ENCODE results near the gene MICAL3. TPM values are rescaled to one million over a fixed set of nuclear protein-coding genes. Genes with fewer than 3 reads are reported as not detected.

Gene MICAL3
- total RNA-seq, 1 experiment from 2014 or later, result 47.1 TPM

- CTCF ChIA-PET, result no interaction called here
- Histone ChIP-seq H3K9me3 (ENCODE audit: control insufficient read depth, insufficient read depth, low read depth, low read length) (no peaks in the 10 kb centered on the region), H3K36me3 (ENCODE audit: control insufficient read depth, insufficient read depth, low read length) (no peaks in the 10 kb centered on the region; the same call in 1 of the 2 replicates), H3K4me3 (ENCODE audit: low read depth in 2 of 2, low read length in 2 of 2) (no peak overlapping the region), H3K27me3 (ENCODE audit: control insufficient read depth, insufficient read depth, low read length) (no peaks in the 10 kb centered on the region), H3K4me1 (ENCODE audit: control insufficient read depth, insufficient read depth, low read length) (no peaks in the 10 kb centered on the region), H3K27ac (ENCODE audit: low read length) (no peak overlapping the region)
- DNase-seq (ENCODE audit: low read depth, low spot score) (no peak), ATAC-seq (no peak)
- no TSS peak for BruUV-seq (replicated peaks)
- TF ChIP-seq TCF7L2 (IDR thresholded peaks at IDR 0.05; ENCODE audit: low read depth, low read length) (no peak), POLR2AphosphoS5 (IDR thresholded peaks at IDR 0.05; ENCODE audit: low read depth, low read length) (no peak), REST (IDR thresholded peaks at IDR 0.05; ENCODE audit: insufficient read depth in 1 of 2, low read depth in 2 of 2, low read length in 1 of 2) (no peak), SIN3A (IDR thresholded peaks at IDR 0.05; ENCODE audit: borderline replicate concordance, insufficient read depth, low read depth, low read length) (no peak)
- TF ChIP-seq, protein P1, sequence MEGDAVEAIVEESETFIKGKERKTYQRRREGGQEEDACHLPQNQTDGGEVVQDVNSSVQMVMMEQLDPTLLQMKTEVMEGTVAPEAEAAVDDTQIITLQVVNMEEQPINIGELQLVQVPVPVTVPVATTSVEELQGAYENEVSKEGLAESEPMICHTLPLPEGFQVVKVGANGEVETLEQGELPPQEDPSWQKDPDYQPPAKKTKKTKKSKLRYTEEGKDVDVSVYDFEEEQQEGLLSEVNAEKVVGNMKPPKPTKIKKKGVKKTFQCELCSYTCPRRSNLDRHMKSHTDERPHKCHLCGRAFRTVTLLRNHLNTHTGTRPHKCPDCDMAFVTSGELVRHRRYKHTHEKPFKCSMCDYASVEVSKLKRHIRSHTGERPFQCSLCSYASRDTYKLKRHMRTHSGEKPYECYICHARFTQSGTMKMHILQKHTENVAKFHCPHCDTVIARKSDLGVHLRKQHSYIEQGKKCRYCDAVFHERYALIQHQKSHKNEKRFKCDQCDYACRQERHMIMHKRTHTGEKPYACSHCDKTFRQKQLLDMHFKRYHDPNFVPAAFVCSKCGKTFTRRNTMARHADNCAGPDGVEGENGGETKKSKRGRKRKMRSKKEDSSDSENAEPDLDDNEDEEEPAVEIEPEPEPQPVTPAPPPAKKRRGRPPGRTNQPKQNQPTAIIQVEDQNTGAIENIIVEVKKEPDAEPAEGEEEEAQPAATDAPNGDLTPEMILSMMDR (IDR thresholded peaks at IDR 0.05), result no peak
- in situ Hi-C loops (cut with HindIII; ENCODE audit: low pct_unique_long_range_greater_than_20kb, low sequenced_read_pairs), result no loop called here
- intact Hi-C loops (cut with micrococcal nuclease; ENCODE audit: unreplicated experiment), result no loop called here
- POLR2A ChIA-PET, result no interaction called here
These were observed 221.9 kb downstream of the MICAL3 start for GRCh38 chr22:17802411-17802810.

DNA sequence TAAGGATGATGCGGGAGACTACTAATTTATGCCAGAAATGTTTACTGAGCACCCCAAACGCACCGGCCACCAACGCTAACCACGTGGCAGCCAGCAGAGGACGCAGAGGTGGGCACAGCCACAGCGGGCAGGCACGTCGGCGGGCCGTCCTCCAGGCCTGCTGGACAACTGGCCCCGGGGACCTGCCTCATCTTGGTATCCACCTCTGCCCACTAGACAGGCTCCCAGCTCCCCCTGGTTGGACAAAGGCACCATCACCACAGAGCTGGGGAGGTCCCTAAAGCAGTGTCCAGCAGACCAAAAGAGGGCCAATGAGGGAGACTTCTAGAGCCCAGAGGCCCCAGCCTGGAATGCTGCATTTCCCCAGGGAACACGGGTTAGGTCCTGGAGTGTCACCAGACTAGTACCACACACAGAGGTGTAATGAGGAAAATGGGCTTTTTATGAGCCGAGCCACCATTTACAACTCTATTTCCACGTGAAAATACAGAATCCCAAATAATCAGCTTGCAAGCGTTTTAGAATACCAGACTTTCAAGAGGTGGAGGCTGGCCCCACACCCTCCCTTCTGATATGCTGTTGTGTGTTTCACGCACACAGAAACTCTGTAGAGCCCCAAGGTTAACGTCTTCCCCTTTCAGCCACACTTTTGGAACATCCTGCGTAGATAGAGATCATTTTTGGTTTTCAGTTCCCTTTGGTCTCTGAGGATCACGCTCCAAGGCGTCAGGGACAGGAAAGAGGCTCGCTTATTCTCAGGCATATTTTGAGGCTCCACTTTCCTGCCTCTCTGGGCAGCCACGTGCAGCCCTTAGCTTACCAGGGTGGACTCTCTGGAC, 226.4 kb downstream of the MICAL3 start:
- Histone ChIP-seq H3K4me3 (ENCODE audit: low read depth in 2 of 2, low read length in 2 of 2) (no peak overlapping the region), H3K27ac (ENCODE audit: low read length) (no peak overlapping the region), H3K9me3 (ENCODE audit: control insufficient read depth, insufficient read depth, low read depth, low read length) (no peaks in the 10 kb centered on the region), H3K4me1 (ENCODE audit: control insufficient read depth, insufficient read depth, low read length) (no peaks in the 10 kb centered on the region), H3K36me3 (ENCODE audit: control insufficient read depth, insufficient read depth, low read length) (no peaks in the 10 kb centered on the region), H3K27me3 (ENCODE audit: control insufficient read depth, insufficient read depth, low read length) (no peaks in the 10 kb centered on the region)
- TF ChIP-seq, protein P1 (IDR thresholded peaks at IDR 0.05), result no peak
- TF ChIP-seq TCF7L2 (IDR thresholded peaks at IDR 0.05; ENCODE audit: low read depth, low read length) (no peak), SIN3A (IDR thresholded peaks at IDR 0.05; ENCODE audit: borderline replicate concordance, insufficient read depth, low read depth, low read length) (no peak), REST (IDR thresholded peaks at IDR 0.05; ENCODE audit: insufficient read depth in 1 of 2, low read depth in 2 of 2, low read length in 1 of 2) (no peak), POLR2AphosphoS5 (IDR thresholded peaks at IDR 0.05; ENCODE audit: low read depth, low read length) (no peak)
- no TSS peak for BruUV-seq (replicated peaks)
- peak; percentile 30; the same call in 1 of the 2 replicates for ATAC-seq
- in situ Hi-C loops (cut with HindIII; ENCODE audit: low pct_unique_long_range_greater_than_20kb, low sequenced_read_pairs) (no loop called here), intact Hi-C loops (cut with micrococcal nuclease; ENCODE audit: unreplicated experiment) (no loop called here)
- DNase-seq (ENCODE audit: low read depth, low spot score), result no peak
- CTCF ChIA-PET, result interaction anchor here (0.6 kb wide), 2 partner anchors 43 to 55 kb away, joined by 6 to 7 read pairs; no protein-coding TSS in a partner anchor
- POLR2A ChIA-PET, result no interaction called here

All from Panc1 (cell line).